HUDEP-2 (cell line): ENCODE results near the gene TSSK2.

Experiments
- DNase-seq, 76 experiments: peaks; one replicate each; lab custom pipeline; 2025; ENCODE audit not compliant: unreplicated experiment in 76 of 76; lab: John Stamatoyannopoulos, UW

TSSK2 gene

DNA sequence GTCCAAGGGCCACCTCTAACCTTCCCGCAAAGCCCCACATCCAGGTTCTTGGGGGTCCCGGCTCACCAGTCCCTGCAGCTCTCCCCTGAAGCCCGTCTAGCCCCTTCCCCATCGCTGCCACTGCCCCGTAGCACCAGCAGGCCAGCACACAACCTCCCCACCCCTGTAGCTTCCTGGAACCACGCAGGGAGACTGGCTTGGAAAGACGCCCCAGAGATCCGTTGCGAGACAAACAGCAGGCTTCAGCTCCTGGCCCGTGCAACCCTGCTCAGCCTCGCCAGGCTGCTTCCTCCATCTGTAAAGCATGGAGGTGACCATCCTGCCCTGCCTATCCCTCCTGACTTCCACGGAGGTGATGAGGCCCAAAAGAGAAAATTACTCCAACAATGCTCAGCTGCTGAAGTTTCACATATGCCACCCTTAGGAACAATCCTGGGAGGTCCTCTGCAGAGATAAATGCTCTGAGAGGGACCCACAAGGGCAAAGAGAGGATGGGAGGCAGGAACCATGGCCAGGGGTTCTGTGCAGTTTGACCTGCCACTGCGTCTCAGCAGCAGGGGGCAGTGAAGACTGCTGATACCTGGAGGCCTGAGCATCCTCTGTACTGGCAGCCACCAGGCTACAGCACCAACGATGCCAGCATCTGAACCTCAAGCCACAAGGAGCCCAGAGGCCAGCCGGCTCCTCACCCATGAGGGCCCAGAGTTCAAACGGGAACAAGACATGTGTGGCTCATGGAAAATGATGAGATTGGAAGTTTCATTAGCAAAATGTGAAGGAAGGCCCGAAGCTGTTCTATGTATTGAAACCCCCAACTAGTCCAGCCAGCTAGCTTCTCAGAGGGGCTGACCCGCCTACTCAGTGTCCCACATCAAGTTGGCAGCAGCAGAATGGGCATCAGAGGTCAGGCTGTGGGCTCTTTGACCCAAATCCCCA is 25.0 kb upstream of the TSSK2 start:
- DNase-seq: peak in 16 of 76 experiments; percentile 5 to 30 (median 12)

DNA sequence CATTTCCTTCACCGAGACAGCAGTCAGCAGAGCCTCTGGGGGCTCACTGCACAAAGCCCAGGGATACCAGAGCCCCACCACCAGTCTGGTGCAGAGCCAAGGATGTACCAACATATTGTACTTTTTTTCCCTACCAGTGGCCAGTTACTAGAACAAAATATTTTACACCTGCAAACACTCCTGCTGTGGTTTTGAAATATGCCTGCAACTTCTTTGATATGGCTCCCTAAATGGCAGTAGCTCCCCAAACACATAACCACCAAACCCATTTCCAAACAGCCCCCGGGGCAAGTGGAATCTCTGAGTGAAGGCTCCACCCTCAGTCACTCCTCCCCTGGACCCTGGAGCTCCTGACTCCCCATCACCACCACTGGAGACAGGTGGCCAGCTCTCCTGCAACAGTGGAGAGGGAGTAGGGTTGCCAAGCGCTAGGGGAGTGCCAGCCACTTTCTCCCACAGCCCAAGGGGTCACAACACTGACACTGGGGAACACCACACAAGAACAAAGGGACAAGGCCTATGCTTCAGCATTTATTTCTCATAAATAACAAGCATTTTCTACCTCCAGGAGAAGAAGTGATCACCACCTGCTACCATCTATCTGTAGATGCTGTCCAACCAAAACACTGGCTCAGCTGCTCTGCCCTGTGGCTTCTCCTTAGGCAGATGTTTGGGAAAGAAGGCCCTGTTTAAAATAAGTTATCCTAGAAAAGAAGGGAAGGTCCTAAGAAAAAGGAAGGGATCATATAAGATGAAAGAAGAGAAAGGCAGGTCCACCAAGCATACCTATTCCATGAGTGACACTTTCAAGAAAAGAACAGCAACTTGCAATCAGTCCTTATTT is 24.0 kb upstream of the TSSK2 start:
- no peak for DNase-seq

DNA sequence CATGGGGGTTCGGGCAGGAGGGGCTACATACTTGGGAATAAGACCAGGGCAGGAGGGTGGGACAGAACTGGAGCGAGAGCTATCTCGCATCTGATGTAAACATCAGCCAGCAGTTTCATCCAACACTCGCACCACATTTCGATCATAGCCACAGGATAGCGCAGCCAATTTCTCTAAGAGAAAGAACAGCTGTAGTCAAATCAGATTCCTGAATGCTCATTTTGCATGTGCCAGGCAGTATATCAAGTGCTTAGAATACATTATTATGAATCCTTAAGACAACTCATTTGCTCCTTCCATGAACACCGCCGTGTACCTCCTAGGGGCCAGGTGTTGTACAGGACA is 23.4 kb upstream of the TSSK2 start:
- DNase-seq: no peak

DNA sequence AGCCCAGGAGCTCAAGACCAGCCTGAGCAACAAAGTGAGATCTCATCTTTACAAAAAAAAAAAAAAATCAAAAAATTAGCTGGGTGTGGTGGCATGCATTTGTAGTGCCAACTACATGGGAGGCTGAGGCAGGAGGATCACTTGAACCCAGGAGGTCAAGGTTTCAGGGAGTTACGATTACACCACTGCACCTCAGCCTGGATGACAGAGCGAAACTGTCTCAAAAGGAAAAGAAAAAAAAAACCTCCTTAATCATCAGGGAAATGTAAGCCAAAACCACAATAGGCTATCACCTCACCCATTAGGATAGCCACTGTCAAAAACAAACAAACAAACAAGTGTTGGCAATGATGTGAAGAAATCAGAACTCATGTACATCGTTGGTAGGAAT is 22.3 kb upstream of the TSSK2 start:
- DNase-seq: peak in 2 of 76 experiments; percentile 8 to 15

DNA sequence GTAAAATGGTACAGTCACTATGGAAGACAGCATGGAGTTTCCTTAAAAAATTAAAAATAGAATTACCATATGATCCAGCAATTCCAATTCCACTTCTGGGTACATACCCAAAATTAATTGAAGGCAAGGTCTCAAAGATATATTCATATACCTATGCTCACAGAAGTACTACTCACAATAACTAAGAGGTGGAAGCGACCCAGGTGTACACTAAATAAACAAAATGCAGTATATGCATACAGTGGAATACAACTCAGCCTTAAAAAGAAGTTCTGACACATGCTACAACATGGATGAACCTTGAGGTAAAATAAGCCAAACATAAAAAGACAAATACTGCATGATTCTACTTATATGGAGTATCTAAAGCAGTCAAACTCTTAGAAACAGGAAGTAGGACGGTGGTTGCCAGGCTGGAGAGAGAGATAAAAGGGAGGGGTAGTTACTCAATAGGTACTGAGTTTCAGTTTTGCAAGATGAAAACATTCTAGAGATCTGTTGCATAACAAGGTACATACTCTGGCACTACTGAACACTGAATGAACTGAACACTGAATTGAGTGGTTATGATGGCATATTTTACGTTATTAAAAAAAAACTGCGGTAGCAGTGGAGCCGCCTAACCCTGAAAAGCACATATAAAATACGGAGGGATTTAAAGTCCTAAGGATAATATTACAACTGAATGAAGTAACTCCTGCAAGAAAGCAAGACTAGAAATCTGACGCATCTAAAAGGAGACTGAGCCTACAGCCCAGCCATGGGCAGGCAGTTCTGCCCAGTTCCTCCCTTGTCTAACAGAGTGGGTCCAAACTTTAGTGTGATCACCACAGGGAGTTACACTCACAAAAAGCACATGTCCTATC is 21.7 kb upstream of the TSSK2 start:
- DNase-seq: peak in 50 of 76 experiments; percentile 7 to 71 (median 38)

DNA sequence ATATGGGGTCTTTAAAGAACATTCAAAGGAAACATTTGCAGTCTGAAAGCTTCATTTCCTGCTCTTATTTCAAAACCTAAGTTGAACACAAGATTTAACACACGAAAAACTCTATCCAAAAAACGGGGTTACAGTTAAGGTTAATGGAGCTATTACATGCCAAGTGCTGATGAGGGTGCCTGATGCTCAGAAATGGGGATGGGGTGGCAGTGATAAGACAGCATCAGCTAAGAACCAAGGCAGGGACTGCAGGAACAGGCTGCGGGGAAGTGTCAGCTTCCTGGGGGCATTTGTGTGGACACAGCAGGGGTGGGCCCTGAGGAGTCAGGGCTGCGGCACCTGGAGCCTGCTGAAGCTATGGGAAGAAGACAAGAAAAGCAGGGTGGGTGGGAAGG is 21.0 kb upstream of the TSSK2 start:
- peak in 1 of 76 experiments; percentile 17 for DNase-seq

DNA sequence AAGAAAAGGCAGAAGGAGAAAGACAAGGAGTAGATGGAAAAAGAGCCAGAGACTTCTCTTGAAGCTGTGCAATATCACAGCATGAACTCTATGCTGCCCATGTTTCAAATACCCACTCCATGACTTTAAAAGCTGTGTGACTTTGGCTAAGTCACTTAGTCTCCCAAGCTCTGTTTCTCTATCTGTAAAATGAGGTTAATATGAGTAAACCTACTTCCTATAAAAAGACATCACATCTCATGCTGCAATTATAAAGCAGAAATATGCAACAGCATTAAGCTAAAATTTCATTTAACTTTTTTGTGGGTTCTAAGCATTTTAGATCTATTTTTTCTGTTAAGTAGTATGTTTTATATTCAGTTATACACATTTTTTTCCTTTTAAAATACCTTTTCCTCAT is 20.5 kb upstream of the TSSK2 start:
- no peak for DNase-seq

DNA sequence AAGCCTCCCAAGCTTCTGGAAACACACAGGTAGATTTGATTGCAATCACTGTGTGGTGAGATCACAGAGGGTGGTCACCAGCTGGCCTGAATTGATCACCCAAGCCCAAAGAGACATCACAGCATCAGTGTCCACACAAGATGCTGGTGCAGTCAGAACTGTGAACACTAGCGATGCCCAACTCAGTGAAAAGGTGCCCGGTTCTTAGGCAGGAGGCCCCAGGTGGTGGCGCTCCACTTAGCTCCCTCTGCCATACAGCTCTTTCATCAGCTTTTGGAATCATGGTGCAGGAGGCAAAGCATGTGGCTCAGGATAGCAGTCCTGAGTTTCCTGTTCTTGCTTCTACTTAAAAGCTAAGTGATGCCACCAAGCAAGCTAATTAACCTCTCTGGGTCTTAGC is 20.0 kb upstream of the TSSK2 start:
- DNase-seq: no peak

DNA sequence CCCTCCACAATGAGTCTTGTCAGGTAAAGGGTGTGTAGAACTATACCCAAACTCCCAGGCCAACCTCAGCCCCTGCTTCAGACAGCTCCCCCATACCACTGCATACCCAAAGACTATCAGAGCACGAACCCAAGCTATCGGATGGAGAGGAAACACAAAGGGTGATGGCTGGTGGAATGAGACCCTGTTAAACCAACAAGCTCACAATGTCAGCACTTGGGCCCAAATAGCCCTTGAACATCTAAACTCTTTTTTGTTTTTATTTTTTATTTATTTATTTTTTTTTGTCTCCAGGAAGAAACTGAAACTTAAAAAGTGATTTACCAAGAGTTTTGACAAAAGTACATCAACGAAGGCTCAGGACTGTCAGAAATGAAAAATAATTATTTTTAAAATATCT is 19.5 kb upstream of the TSSK2 start:
- DNase-seq: no peak

DNA sequence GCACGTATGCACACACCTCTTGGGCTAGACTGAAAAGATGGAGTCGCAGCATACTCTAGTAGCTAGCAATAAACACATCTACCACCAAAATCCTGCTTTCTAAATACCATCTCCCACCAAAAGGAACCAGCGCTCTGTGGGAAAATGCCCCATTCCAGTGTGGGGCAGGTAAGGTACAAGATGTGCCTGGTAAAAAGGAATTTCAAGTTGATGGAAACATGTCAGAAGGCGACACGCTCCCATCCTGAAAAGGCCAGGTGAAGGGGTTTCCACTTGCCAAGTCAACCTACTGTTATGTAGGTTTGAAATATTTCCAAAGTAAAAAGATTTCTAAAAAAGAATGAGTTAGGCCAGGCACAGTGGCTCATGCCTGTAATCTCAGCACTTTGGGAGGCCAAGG is 17.7 kb upstream of the TSSK2 start:
- DNase-seq: no peak

DNA sequence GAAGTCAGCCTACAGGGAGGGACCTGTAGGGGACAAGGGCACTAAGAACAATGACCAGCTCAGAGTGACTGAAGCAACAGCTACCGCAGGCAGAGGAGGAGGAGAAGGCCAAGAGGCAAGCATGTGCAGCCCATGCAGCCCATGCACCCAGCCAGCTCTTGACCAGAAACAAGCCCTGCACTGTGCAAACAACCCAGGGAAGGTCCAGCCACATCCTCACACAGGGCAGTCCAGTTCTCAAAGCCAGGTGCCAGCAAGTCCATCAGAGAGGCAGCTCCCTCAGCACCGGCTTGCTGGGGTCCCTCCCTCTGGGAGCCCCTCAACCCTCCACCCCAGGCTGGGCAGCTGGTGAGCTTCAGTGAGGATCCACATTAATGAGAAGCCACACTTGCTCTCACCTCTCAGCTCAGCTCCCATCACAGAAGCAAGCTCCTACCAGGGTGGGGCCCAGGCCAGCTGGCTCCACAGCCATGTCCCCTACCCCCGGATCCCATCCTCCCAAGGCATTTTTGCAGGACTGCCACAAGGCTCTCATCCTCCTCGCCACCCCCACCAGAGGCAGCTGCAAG is 16.0 kb upstream of the TSSK2 start:
- DNase-seq: no peak

DNA sequence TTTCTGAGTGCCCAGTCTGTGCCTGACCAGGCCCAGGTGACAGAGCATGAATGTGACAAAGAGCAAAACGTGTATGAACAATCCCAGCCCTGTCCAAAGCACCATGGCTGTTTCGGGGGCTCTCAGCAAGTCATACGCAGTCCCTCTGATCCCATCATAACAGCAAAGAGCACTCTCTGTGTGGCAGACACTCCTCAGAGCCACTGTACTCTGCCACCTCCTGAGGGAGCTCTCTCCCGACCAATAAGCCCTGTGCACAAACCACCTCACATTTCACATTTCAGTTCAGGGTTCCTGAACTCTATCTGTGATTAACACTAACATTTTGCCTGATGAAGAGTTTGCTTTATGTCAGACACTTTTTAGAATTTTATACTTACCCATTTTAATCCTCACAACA is 15.5 kb upstream of the TSSK2 start:
- DNase-seq: peak in 27 of 76 experiments; percentile 7 to 41 (median 16)

DNA sequence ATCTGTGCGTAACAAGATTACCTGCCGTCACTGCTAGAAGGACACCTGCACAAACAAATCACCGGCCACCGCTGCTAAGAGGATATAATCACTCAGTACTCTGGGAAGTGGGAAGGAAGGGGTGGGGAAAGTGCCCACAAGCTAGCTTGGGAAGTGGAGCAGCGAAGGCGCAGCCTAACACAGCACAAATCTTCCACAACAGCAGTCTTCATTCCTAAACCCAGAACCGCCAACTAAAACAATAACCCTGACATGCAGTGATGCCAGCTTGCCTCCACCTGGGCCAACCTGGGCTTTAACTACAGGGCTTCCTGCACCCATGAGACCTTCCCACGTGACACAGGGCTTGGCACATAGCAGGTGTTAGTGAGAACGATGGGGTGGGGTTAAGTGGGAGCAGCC is 14.0 kb upstream of the TSSK2 start:
- no peak for DNase-seq

DNA sequence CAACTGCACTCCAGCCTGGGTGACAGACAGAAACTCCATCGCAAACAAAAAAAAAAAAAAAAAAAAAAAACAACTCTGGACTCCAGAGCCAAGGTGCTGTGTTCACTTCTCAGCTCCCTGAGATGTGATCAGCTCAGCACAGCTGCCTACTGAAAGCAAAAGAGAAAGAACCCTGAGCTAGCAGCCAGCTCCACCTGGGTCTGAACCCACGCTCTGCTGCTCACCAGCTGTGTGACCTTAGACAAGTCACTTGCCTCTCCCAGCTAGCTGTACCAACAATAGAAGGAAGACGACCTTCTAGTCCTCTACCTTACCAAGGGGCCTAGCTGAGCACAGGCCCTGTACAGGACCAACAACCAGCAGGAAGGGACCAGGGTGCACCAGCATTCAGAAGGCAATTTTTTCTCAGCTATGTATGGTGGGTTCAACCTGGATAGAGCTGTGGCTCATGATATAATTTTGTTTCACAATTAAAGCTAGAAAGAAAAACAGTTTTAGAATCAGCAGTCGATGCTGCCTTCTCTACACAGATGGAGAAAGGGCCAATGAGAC is 12.7 kb upstream of the TSSK2 start:
- DNase-seq: no peak

DNA sequence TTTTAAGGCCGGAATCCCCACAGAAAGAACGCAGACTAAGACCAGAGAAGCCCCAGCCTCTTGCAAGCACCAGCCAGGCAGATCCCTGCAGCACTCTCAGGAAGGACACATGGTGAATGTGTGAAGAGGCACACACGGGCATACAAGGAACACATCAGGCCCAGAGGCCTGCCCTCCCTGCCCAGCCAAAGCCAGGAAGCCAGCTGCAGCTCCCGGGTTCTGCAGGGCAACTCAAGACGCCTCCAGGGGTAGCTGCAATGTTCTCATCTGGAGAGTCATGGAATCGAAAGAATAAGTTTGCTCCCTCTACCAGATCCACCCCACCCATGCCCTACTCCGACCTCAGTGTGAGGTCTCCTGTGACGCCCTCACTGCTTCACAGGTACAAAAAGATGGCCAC is 11.2 kb upstream of the TSSK2 start:
- DNase-seq: no peak

DNA sequence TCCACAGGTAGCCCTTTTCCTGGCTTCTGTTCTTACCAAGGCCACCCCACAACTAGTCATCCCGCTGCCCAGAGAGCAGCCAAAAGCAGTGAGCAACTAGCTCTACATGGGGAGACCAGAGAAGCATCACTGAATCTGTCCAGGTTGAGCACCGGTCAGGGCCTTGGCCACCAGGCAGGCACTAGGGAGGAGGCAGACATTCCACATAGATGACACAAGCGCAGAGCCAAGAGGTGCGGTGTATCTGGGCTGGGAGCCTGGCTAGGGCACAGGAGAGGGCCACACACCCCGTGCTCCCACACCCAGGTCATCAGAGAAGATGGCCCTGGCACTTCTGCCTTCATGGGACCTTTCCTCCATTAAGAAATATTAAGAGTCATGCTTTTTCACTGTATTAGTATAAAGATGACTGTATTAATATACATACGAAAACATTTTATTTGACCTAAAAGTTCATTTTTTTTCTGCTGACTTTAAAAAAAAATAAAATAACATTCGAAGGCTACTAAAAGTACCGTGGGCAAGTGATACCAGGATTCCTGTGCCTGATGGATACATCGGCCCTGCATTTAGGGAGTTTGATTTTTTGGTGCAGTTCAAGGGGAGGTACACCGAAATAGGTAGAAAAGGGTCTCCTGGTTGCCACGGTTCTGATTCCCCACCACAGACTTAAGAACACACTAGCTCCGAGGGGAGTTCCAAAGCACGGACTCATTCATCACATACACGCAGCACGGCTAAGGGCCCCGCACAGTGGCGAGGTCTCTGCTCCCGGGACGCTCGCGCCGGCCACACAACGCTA is 10.1 kb upstream of the TSSK2 start:
- DNase-seq: peak in 11 of 76 experiments; percentile 6 to 29 (median 11)

DNA sequence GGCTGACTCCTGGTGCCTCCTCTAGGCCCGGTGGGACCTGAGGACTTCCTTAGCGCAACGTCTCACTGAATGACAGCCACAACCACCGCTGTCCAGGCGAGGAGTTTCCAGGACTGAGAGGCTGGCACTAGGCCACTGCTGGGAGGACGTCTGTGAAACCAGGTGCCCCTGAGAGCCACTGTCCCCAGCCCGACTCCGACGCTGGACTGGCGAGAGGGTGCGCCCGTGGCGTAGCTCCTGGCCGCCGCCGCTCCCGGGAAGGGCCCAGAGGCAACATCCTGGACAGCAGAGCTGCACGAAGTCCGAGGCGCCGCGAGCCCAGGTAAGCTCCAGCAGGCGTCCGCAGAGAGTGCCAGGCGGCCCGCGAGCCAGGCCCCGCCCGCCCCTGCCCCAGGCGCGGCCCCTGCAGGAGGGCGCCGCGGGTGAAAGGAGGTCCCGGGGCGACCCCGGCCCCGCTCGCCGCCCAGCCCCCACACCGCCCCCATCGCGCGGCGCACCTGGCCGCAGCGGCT is 9.4 kb upstream of the TSSK2 start:
- peak in 20 of 76 experiments; percentile 10 to 51 (median 24) for DNase-seq

DNA sequence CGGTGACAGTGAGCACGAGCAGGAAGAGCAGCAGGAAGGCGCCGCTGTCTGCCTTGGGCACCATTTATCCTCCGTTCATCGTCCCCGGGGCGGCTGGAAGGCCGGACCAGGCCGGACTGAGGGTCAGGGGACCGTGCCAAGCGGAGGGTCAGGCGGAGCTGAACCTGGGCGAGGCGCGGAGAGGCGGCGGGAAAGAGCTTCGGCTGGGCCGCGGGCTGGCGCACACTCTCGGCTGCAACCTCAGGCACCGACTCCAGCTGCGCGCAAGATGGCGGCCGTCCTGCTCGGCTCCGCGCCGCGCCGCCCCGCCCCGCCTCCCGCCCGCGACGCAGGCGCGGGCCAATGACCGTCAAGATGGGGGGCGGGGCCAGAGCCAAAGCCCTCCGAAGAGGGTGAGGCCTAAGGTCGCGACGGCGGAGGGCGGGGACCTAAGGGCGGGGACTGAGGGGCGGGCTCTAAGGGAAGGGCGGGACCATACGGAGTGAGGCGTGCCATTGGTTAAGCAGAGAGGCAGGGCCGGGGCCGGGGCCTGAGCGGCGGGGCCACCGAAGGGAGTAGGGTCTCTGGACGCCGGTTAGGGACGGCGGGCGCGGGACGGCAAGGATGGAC is 8.9 kb upstream of the TSSK2 start, which contains the start of gene DGCR2:
Gene DGCR2, minus strand, starts transcription at position 270 of the 609 bp plus-strand sequence. Its CDS starts 206 bp downstream, at position 64.
- peak in 74 of 76 experiments; percentile 38 to 97 (median 90) for DNase-seq
